Stimulated activated CD4-positive, alpha-beta T cell treated with anti-CD3 and anti-CD28 coated beads, Interleukin-12 subunit alpha, Interleukin-12 subunit beta, amount 100 ng/mL, for 48 hours (primary cell): Measurements from ENCODE around the gene GOLGA8S.
"Not testable (repeated sequence)": the region's sequence is repeated elsewhere in the genome, so short reads cannot be mapped to it uniquely, and the experiment has no call there.

ENCODE experiments used
- DNase-seq, 3 donors: peaks; one replicate each; pipeline ENCODE4 v3.0.0-alpha.2; 2020; ENCODE audit warnings: low read depth in 2 of 3, low spot score in 1 of 3

GOLGA8S gene

GRCh38 chr15:23397779-23398178, 43.2 kb downstream of the GOLGA8S start:
- no peak for DNase-seq

DNA sequence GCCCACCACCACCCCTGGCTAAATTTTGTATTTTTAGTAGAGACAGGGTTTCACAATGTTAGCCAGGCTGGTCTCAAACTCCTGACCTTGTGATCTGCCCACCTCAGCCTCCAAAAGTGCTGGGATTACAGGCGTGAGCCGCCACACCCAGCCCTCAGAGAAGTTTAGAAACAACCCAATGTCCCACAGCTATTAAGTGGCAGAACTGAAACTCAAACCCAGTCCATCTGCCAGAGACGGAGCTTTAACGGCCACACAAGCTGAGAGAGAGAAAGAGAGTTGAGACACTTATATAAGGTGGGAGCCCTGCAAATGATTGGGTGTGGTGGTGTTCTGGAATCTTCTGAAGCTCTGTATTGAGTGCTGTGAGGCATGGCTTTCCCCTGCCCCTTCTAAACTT, 43.8 kb downstream of the GOLGA8S start:
- DNase-seq = not testable (repeated sequence)

- not testable (repeated sequence) for DNase-seq
Observed at GRCh38 chr15:23399207-23399606, 44.7 kb downstream of the GOLGA8S start.

DNA sequence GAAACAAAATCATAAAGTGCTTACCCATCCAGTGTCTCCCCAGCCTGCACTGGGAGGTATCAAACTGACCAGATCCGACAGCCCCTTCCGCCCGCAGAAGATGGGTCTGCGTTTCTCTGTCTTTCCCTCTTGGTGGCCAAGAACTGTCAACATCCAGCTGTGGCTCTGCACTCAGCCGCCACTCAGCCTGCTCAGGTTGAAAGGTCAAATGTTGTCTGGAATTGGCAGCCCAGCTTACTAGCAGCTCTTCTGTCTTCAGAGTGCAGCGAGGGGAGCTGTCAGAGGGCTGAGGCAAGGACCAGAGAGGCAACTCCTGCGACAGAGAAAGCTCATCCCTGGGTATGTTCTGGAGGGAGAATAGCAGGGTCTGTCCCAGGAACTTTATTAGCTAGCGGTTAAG, 47.1 kb downstream of the GOLGA8S start:
- no peak for DNase-seq

DNA sequence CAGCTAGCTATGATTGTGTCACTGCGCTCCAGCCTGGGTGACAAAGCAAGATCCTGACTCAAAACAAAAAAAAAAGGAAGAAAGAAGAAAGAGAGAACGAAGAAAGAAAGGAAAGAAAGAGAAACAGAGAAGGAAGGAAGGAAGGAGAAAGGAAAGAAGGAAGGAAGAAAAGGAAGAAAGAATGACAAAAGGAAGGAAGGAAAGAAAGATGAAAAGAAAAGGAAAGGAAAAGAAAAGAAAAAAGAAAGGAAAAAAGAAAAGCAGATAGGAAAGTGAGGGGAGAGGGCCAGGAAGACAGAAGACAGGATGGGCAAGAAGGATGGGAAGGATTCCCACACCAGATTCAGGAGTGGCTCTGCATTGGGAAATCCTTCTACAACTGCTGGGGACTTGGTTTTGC, 47.6 kb downstream of the GOLGA8S start:
- DNase-seq = no peak

- no peak for DNase-seq
Observed at GRCh38 chr15:23402544-23402943, 48.0 kb downstream of the GOLGA8S start.

GRCh38 chr15:23403550-23403949, 49.0 kb downstream of the GOLGA8S start:
- no peak for DNase-seq

DNA sequence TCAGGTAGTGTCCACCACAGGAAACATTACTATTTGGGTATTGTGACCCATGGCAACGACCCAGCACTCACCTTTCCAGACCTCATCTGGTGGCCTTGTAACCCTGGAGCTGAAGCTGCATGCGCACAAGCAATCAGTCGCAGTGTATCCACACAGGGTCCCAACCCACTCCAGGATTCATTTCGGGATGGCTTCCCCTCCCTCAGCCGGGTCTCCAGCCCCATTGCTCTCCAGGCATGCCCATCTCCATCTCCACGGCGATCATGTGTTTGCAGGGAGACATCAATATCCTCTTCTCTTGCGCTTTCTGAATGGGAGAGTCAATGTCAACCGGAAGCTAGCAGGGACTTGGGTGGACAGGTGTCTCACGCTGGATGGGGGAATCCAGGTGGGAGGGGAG, 57.3 kb downstream of the GOLGA8S start:
- no peak for DNase-seq

- DNase-seq = not testable (repeated sequence)
Observed at GRCh38 chr15:23412881-23413600, 58.5 kb downstream of the GOLGA8S start.
